ENCODE results near the gene GOLGA6C. TPM values are rescaled to one million over a fixed set of nuclear protein-coding genes. Genes with fewer than 3 reads are reported as not detected.
"Not testable (repeated sequence)": the region's sequence is repeated elsewhere in the genome, so short reads cannot be mapped to it uniquely, and the experiment has no call there.

The GOLGA6C gene
- polyA plus RNA-seq, 3 donors, result not detected

- H3K9ac ChIP-seq (ENCODE audit: insufficient read depth, low read length, poor library complexity, severe bottlenecking); H2AFZ ChIP-seq (ENCODE audit: insufficient read depth, low read depth, low read length, poor library complexity, severe bottlenecking); H3K9me3 Mint-ChIP-seq; intact Hi-C loops (cut with micrococcal nuclease); H3K4me2 ChIP-seq (replicated peaks; ENCODE audit: extremely low read depth, low read length, poor library complexity, severe bottlenecking); H3K4me1 Mint-ChIP-seq; H3K79me2 ChIP-seq (ENCODE audit: insufficient read depth, low read length); H4K20me1 ChIP-seq (ENCODE audit: insufficient read depth, low read length); H3K27ac ChIP-seq (ENCODE audit: low read depth in 1 of 2, low read length in 2 of 2); H3K27ac Mint-ChIP-seq; H3K4me3 ChIP-seq (replicated peaks in 1 of 3; ENCODE audit: low read depth in 2 of 3, low read length in 3 of 3); H3K27me3 Mint-ChIP-seq (ENCODE audit: low read depth in 3 of 3); H3K4me3 Mint-ChIP-seq; H3K36me3 Mint-ChIP-seq; H3K9me3 ChIP-seq (replicated peaks in 1 of 2; ENCODE audit: control insufficient read depth in 1 of 2, insufficient read depth in 1 of 2, low read length in 2 of 2); H3K36me3 ChIP-seq (replicated peaks in 1 of 2; ENCODE audit: control insufficient read depth in 1 of 2, insufficient read depth in 2 of 2, low read length in 2 of 2); H3K27me3 ChIP-seq (ENCODE audit: control insufficient read depth in 2 of 2, insufficient read depth in 2 of 2, low read length in 2 of 2); H3K4me1 ChIP-seq (ENCODE audit: control insufficient read depth in 1 of 2, insufficient read depth in 2 of 2, low read length in 2 of 2): not testable (repeated sequence)
- peak; percentile 68 for TF ChIP-seq CTCF (IDR thresholded peaks at IDR 0.05)
- DNase-seq, result peak in 2 of 3 donors; percentile 29 to 35
- WGBS (ENCODE audit: insufficient coverage), result 49% methylated on average over 2 of the region's 5 CpGs
Observed at GRCh38 chr15:75274509-75275107, 16.5 kb downstream of the GOLGA6C start.

GRCh38 chr15:75275617-75276016, 17.5 kb downstream of the GOLGA6C start:
- intact Hi-C loops (cut with micrococcal nuclease); H2AFZ ChIP-seq (ENCODE audit: insufficient read depth, low read depth, low read length, poor library complexity, severe bottlenecking); H4K20me1 ChIP-seq (ENCODE audit: insufficient read depth, low read length); H3K4me3 ChIP-seq (replicated peaks in 1 of 3; ENCODE audit: low read depth in 2 of 3, low read length in 3 of 3); H3K27ac Mint-ChIP-seq; H3K9ac ChIP-seq (ENCODE audit: insufficient read depth, low read length, poor library complexity, severe bottlenecking); H3K79me2 ChIP-seq (ENCODE audit: insufficient read depth, low read length); H3K27me3 ChIP-seq (ENCODE audit: control insufficient read depth in 2 of 2, insufficient read depth in 2 of 2, low read length in 2 of 2); H3K27me3 Mint-ChIP-seq (ENCODE audit: low read depth in 3 of 3); H3K9me3 ChIP-seq (replicated peaks in 1 of 2; ENCODE audit: control insufficient read depth in 1 of 2, insufficient read depth in 1 of 2, low read length in 2 of 2); H3K27ac ChIP-seq (ENCODE audit: low read depth in 1 of 2, low read length in 2 of 2); H3K4me1 Mint-ChIP-seq; H3K4me2 ChIP-seq (replicated peaks; ENCODE audit: extremely low read depth, low read length, poor library complexity, severe bottlenecking); H3K9me3 Mint-ChIP-seq; H3K4me1 ChIP-seq (ENCODE audit: control insufficient read depth in 1 of 2, insufficient read depth in 2 of 2, low read length in 2 of 2); H3K36me3 Mint-ChIP-seq; H3K36me3 ChIP-seq (replicated peaks in 1 of 2; ENCODE audit: control insufficient read depth in 1 of 2, insufficient read depth in 2 of 2, low read length in 2 of 2); H3K4me3 Mint-ChIP-seq: not testable (repeated sequence)
- WGBS (ENCODE audit: insufficient coverage), result 72% methylated on average over 2 of the region's 3 CpGs
- peak in 1 of 3 donors; percentile 4 for DNase-seq

- H3K4me2 ChIP-seq (replicated peaks; ENCODE audit: extremely low read depth, low read length, poor library complexity, severe bottlenecking); H3K4me1 ChIP-seq (ENCODE audit: control insufficient read depth in 1 of 2, insufficient read depth in 2 of 2, low read length in 2 of 2); H3K27me3 Mint-ChIP-seq (ENCODE audit: low read depth in 3 of 3); H3K4me3 ChIP-seq (replicated peaks in 1 of 3; ENCODE audit: low read depth in 2 of 3, low read length in 3 of 3); H3K36me3 ChIP-seq (replicated peaks in 1 of 2; ENCODE audit: control insufficient read depth in 1 of 2, insufficient read depth in 2 of 2, low read length in 2 of 2); H3K9me3 ChIP-seq (replicated peaks in 1 of 2; ENCODE audit: control insufficient read depth in 1 of 2, insufficient read depth in 1 of 2, low read length in 2 of 2); H3K36me3 Mint-ChIP-seq; H3K9me3 Mint-ChIP-seq; H3K4me3 Mint-ChIP-seq; H3K4me1 Mint-ChIP-seq; H3K9ac ChIP-seq (ENCODE audit: insufficient read depth, low read length, poor library complexity, severe bottlenecking); H3K27ac Mint-ChIP-seq; DNase-seq; H3K79me2 ChIP-seq (ENCODE audit: insufficient read depth, low read length); H2AFZ ChIP-seq (ENCODE audit: insufficient read depth, low read depth, low read length, poor library complexity, severe bottlenecking); intact Hi-C loops (cut with micrococcal nuclease); H3K27me3 ChIP-seq (ENCODE audit: control insufficient read depth in 2 of 2, insufficient read depth in 2 of 2, low read length in 2 of 2); H4K20me1 ChIP-seq (ENCODE audit: insufficient read depth, low read length); H3K27ac ChIP-seq (ENCODE audit: low read depth in 1 of 2, low read length in 2 of 2): not testable (repeated sequence)
- no CpG with 5 or more reads among the region's 1 CpG for WGBS (ENCODE audit: insufficient coverage)
Observed at GRCh38 chr15:75278497-75278896, 20.4 kb downstream of the GOLGA6C start.

- H3K4me2 ChIP-seq (replicated peaks; ENCODE audit: extremely low read depth, low read length, poor library complexity, severe bottlenecking); H3K79me2 ChIP-seq (ENCODE audit: insufficient read depth, low read length); H3K4me3 Mint-ChIP-seq; H3K27ac ChIP-seq (ENCODE audit: low read depth in 1 of 2, low read length in 2 of 2); H3K27me3 Mint-ChIP-seq (ENCODE audit: low read depth in 3 of 3); H3K9ac ChIP-seq (ENCODE audit: insufficient read depth, low read length, poor library complexity, severe bottlenecking); H3K9me3 Mint-ChIP-seq; H4K20me1 ChIP-seq (ENCODE audit: insufficient read depth, low read length); H3K4me1 Mint-ChIP-seq; H3K36me3 Mint-ChIP-seq; H2AFZ ChIP-seq (ENCODE audit: insufficient read depth, low read depth, low read length, poor library complexity, severe bottlenecking); H3K27me3 ChIP-seq (ENCODE audit: control insufficient read depth in 2 of 2, insufficient read depth in 2 of 2, low read length in 2 of 2); H3K36me3 ChIP-seq (replicated peaks in 1 of 2; ENCODE audit: control insufficient read depth in 1 of 2, insufficient read depth in 2 of 2, low read length in 2 of 2); H3K4me1 ChIP-seq (ENCODE audit: control insufficient read depth in 1 of 2, insufficient read depth in 2 of 2, low read length in 2 of 2); intact Hi-C loops (cut with micrococcal nuclease); H3K27ac Mint-ChIP-seq; H3K4me3 ChIP-seq (replicated peaks in 1 of 3; ENCODE audit: low read depth in 2 of 3, low read length in 3 of 3); H3K9me3 ChIP-seq (replicated peaks in 1 of 2; ENCODE audit: control insufficient read depth in 1 of 2, insufficient read depth in 1 of 2, low read length in 2 of 2); DNase-seq: not testable (repeated sequence)
- no CpG with 5 or more reads among the region's 7 CpGs for WGBS (ENCODE audit: insufficient coverage)
Observed at GRCh38 chr15:75282572-75282971, 24.4 kb downstream of the GOLGA6C start, which contains the start of gene GOLGA6D. TSS of gene GOLGA6D (plus strand) at chr15:75282835. CDS start at chr15:75282876, 41 bp downstream.

Data from CD14-positive monocyte (primary cell).